Skeletal muscle satellite cell (primary cell): ENCODE measurements around the gene DUSP9.

Source experiments
- H3K27me3 ChIP-seq: 2 replicates; pipeline ENCODE4 v1.7.0; 2013; ENCODE audit warnings: low read length; ENCODE audit not compliant: control insufficient read depth, insufficient read depth
- H3K36me3 ChIP-seq: 2 replicates; pipeline ENCODE4 v1.7.0; 2013; ENCODE audit warnings: mild to moderate bottlenecking, control low read depth, low read length; ENCODE audit not compliant: insufficient read depth
- H3K4me1 ChIP-seq: 2 replicates; pipeline ENCODE4 v1.7.0; 2013; ENCODE audit warnings: low read length; ENCODE audit not compliant: control insufficient read depth, insufficient read depth
- H3K4me2 ChIP-seq: 2 replicates; pipeline ENCODE4 v1.7.0; 2013; ENCODE audit warnings: mild to moderate bottlenecking, low read length
- H3K4me3 ChIP-seq: 2 replicates; pipeline ENCODE4 v1.7.0; 2013; ENCODE audit warnings: low read length
- H3K9ac ChIP-seq: 2 replicates; pipeline ENCODE4 v1.7.0; 2013; ENCODE audit warnings: mild to moderate bottlenecking, low read depth, low read length, moderate library complexity
- H3K9me3 ChIP-seq: replicated peaks from 2 replicates; pipeline ENCODE4 v1.7.0; 2013; ENCODE audit warnings: mild to moderate bottlenecking, control low read depth, low read length

DUSP9 gene

DNA sequence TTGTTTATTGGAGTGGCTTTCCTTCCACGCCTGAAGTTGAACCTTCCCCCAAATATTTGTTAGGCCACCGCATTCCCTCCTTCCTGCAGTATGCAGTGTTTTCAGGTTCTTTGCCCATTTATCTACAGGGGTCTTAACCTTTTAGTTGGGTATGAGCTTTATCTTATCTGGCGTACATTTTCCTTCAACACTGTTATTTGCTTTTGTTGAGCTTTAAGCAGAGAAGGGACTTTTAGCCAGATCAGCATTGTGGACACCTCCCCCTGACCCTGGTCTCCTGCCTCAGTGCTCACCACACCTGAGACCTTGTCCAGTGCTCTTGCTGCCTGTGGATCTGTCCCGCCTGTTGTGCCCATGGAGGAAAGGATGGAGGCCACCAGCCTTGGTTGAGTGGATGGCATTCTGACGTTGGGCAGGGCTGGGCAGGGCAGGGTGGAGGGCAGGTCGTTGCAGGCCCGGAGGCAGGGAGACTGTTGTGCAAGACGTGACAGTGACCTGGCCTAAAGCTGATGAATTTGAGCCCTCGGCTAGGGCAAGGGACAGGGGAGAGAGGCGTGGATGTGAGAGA is 998 bp upstream of the DUSP9 start:
- Histone ChIP-seq H3K36me3 (no peaks in the 10 kb centered on the region), H3K9me3 (no peaks in the 10 kb centered on the region), H3K27me3 (peaks cover 53% of the 10 kb centered on the region), H3K4me3 (no peak overlapping the region), H3K4me2 (no peak overlapping the region), H3K4me1 (peaks cover 5% of the 10 kb centered on the region), H3K9ac (no peak overlapping the region)

DNA sequence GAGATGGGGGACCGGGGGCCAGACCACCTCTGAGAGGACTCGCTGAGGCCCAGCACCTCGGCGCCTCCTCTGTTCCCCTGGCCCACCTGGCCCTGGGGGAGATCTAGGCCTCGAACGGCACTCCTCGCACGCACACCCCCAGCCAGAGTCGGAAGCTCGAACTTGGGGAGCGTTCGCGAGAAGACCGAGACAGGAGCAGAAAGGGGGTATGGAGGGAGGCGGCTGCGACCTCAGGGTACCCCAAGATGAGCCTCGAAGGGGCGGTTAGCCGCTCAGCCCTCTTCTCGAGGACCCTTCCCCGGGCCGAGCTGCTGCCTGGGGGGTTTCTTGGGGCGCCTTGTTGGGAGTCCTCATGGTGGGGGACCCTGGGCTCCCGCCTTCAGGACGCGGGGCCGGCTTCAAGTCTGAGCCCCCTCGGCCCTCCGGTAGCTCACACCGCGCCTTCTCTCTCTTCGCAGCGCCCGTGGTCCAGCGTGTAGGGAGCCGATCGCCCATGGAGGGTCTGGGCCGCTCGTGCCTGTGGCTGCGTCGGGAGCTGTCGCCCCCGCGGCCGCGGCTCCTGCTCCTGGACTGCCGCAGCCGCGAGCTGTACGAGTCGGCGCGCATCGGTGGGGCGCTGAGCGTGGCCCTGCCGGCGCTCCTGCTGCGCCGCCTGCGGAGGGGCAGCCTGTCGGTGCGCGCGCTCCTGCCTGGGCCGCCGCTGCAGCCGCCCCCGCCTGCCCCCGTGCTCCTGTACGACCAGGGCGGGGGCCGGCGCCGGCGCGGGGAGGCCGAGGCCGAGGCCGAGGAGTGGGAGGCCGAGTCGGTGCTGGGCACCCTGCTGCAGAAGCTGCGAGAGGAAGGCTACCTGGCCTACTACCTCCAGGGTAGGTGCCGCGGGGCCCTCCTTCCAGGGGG is 706 bp downstream of the DUSP9 start:
- Histone ChIP-seq H3K4me2 (no peak overlapping the region), H3K4me3 (no peak overlapping the region), H3K36me3 (no peaks in the 10 kb centered on the region), H3K9ac (no peak overlapping the region), H3K27me3 (peaks cover 43% of the 10 kb centered on the region), H3K4me1 (peaks cover 5% of the 10 kb centered on the region), H3K9me3 (no peaks in the 10 kb centered on the region)

DNA sequence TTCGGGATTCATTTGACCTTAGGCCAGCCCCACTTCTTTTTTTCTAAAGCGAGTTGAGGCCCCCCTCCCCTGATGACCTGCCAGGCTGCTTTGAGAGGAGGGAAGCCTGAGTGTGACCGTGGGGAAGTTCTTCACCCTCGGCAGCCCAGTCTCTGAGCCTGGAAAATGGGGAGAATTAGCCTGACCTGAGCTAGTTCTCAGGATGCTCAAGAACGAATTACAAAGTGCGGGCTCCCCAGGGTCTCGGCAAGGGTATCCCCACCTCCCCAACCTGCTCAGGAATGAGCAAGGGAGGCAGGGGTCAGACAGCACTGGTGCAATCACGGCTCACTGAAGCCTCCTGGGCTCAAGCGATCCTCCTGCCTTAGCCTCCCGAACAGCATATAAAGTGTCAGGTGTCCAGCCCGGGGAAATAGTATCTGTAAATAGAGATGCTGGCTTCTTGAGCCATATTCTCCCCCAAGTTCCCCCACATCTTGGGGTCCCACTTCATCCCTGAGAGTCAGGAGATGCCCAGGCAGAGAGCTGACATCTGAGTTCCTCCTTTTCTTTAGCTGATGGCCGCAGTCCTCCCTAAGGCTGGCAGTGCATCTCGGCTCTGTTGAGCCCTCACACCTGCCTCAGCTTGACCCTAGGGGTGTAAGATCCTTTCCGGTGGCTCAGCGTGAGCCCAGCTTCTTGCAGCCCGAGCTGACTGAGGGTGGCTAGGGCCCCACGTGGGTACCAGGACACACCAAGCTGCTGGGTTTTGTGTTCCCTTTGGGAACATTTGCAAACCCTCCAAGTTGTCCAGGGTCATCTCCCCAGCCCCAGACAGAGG is 1.6 kb downstream of the DUSP9 start:
- Histone ChIP-seq H3K36me3 (no peaks in the 10 kb centered on the region), H3K27me3 (peaks cover 37% of the 10 kb centered on the region), H3K4me3 (no peak overlapping the region), H3K4me2 (no peak overlapping the region), H3K9ac (no peak overlapping the region), H3K4me1 (peaks cover 4% of the 10 kb centered on the region), H3K9me3 (no peaks in the 10 kb centered on the region)

DNA sequence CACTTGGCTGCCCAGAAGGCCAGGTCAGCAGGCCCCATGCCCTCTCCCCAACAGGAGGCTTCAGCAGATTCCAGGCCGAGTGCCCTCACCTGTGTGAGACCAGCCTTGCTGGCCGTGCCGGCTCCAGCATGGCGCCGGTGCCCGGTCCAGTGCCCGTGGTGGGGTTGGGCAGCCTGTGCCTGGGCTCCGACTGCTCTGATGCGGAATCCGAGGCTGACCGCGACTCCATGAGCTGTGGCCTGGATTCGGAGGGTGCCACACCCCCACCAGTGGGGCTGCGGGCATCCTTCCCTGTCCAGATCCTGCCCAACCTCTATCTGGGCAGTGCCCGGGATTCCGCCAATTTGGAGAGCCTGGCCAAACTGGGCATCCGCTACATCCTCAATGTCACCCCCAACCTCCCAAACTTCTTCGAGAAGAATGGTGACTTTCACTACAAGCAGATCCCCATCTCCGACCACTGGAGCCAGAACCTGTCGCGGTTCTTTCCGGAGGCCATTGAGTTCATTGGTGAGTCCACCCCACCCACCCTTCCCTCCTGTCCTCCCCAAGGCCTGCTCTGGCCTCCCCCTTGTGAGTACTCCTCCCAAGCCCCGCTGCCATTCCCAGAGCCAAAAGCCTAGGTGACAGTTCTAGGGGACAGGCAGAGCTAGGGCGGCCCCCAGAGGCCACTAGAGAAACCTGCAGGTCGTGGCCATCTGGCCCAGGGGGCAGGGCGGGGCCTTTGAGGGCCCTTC is 2.3 kb downstream of the DUSP9 start:
- Histone ChIP-seq H3K4me2 (no peak overlapping the region), H3K9me3 (peaks cover 4% of the 10 kb centered on the region), H3K27me3 (peaks cover 37% of the 10 kb centered on the region), H3K4me1 (no peaks in the 10 kb centered on the region), H3K9ac (no peak overlapping the region), H3K36me3 (no peaks in the 10 kb centered on the region), H3K4me3 (no peak overlapping the region)

DNA sequence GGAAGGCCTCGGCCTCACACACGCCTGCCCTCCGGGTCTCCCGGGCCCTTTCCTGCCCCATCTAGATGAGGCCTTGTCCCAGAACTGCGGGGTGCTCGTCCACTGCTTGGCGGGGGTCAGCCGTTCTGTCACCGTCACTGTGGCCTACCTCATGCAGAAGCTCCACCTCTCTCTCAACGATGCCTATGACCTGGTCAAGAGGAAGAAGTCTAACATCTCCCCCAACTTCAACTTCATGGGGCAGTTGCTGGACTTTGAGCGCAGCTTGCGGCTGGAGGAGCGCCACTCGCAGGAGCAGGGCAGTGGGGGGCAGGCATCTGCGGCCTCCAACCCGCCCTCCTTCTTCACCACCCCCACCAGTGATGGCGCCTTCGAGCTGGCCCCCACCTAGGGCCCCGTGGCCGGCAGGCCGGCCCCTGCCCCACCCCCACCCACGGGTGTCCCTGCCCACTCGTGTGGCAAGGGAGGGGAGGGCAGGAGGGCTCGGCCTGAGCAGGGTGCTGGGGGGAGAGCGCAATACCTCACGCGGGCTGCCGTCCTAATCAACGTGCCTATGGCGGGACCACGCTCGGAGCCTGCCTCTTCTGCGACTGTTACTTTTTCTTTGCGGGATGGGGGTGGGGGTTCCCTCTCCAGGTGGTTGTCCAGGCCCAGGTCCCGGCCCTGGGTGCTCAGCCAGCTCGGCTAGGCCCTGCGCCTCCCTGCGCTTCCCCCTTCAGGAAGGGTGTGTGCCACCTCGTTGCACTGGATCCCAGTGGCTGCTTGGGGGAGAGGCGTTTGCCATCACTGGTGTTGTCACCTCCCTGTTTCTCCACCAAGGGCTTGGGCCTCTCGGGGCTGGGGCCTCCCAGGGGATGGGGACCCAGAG is 3.1 kb downstream of the DUSP9 start:
- Histone ChIP-seq H3K4me2 (no peak overlapping the region), H3K4me3 (no peak overlapping the region), H3K27me3 (peaks cover 29% of the 10 kb centered on the region), H3K9me3 (peaks cover 4% of the 10 kb centered on the region), H3K36me3 (no peaks in the 10 kb centered on the region), H3K9ac (no peak overlapping the region), H3K4me1 (no peaks in the 10 kb centered on the region)

DNA sequence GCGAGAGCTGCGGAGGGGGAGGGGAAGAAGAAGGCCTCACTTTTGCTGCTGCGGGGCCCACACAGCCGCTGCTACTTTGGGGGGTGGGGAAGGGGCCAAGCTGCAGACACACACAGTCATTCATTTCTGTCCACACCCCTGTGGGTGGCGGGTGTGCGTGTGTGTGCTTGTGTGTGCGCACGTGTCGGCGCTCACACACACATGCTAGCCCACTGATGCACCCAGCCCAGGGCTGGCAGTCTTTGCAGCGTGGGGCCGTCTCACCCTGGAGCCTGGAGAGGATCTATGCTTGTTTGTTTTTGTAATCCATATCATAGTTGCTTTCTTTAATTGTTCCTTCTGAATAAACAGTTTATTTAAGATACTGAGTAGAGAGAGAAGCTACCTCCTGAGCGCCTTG is 4.0 kb downstream of the DUSP9 start:
- H3K4me1 ChIP-seq: no peaks in the 10 kb centered on the region
- H3K36me3 ChIP-seq: no peaks in the 10 kb centered on the region
- H3K27me3 ChIP-seq: peaks cover 21% of the 10 kb centered on the region
- H3K4me2 ChIP-seq: no peak overlapping the region
- no peak overlapping the region for H3K9ac ChIP-seq
- H3K9me3 ChIP-seq: peaks cover 4% of the 10 kb centered on the region
- H3K4me3 ChIP-seq: no peak overlapping the region

DNA sequence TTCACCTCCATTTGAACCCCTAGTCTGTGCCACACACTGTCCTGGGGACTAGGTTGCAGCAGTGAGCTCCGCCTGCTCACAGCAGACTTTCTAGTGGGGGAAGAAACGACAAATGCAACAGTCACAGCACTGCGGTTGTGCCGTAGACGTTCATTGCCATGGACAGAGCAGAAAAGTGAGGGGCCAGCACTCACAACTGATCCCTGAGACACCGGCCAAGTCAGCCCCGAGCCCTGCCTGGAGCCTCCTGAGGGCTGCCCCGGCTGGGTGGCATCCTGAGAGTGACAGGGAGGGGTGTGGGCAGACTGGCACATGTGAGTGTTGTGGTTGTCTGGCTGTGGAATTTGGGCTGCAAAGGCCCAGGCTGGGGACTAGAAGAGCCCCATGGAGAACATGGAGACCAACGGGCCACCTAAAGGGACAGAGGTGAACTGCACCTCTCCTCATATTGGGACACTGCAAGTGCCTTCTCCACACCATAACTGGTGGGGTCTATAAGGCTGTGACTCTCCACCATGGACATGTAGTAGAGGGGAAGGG is 4.6 kb downstream of the DUSP9 start:
- no peaks in the 10 kb centered on the region for H3K4me1 ChIP-seq
- H3K36me3 ChIP-seq: no peaks in the 10 kb centered on the region
- no peak overlapping the region for H3K4me3 ChIP-seq
- peaks cover 15% of the 10 kb centered on the region for H3K27me3 ChIP-seq
- peaks cover 4% of the 10 kb centered on the region for H3K9me3 ChIP-seq
- no peak overlapping the region for H3K9ac ChIP-seq
- H3K4me2 ChIP-seq: no peak overlapping the region

DNA sequence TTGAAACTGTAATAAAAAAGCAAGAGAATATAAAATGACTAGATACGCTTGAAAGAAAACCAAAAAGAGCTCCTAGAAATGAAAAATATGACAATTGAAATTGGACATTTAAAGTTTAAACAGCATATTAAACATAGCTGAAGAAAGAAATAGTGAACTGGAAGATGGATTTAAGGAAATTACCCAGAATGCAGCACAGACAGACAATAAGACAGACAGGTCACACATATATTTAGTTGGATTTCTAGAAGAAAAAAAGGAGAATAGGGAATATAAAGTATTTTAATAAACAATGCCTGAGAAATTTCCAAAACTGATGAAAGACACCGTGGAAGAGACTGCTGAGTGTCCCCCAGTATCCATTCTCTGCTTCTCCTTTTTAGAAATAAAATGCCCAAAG is 6.6 kb downstream of the DUSP9 start:
- Histone ChIP-seq H3K4me3 (no peak overlapping the region), H3K4me1 (no peaks in the 10 kb centered on the region), H3K36me3 (no peaks in the 10 kb centered on the region), H3K4me2 (no peak overlapping the region), H3K9me3 (peaks cover 4% of the 10 kb centered on the region), H3K9ac (no peak overlapping the region), H3K27me3 (peaks cover 4% of the 10 kb centered on the region)

DNA sequence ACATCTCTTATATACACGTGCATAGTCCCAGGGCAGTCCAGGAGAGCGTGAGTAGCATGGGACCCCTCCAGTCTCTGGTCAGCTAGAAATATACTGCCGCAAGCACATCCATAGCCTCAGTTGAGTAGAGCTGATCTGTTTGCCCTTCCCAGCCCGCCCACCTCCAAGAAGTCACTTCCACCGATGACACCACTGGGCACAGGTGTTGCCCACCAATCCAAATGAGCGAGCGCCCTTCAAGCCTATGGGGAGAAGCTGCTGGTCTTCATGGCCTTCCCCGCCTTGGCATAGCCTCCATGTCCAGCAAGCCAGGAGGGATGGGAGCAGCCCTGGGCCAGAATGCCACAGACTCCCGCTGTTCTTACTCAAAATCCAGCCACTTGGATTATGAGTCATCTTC is 10.2 kb downstream of the DUSP9 start:
- Histone ChIP-seq H3K4me2 (no peak overlapping the region), H3K4me1 (no peaks in the 10 kb centered on the region), H3K36me3 (no peaks in the 10 kb centered on the region), H3K4me3 (no peak overlapping the region), H3K9me3 (peaks cover 4% of the 10 kb centered on the region), H3K27me3 (peaks cover 19% of the 10 kb centered on the region), H3K9ac (no peak overlapping the region)

DNA sequence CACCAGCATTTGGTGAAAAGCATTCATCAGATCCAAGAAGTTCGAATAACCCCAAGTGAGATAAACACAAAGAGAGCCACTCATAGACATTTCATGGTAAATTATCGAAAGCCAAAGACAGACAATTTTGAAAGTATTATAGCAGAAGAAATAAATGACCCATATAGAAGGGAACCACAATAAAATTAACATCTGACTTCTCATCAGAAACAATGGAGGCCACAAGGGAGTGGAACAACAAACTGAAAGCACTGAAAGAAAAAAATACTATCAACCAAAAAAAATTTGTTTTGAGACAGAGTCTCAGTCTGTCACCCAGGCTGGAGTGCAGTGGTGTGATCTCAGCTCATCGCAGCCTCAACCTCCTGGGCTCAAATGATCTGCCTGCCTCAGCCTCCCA is 12.3 kb downstream of the DUSP9 start:
- Histone ChIP-seq H3K9me3 (no peaks in the 10 kb centered on the region), H3K4me1 (no peaks in the 10 kb centered on the region), H3K36me3 (no peaks in the 10 kb centered on the region), H3K27me3 (peaks cover 24% of the 10 kb centered on the region), H3K4me2 (no peak overlapping the region), H3K4me3 (no peak overlapping the region), H3K9ac (no peak overlapping the region)
